HG03378 (cell line): ENCODE data around the gene ANO4.
"Not testable (repeated sequence)": the region's sequence is repeated elsewhere in the genome, so short reads cannot be mapped to it uniquely, and the experiment has no call there.

ENCODE experiments used
- ATAC-seq: cut with Tn5 transposase; IDR thresholded peaks from one replicate; pipeline ENCODE4 v1.9.1; 2021; ENCODE audit warnings: mild to moderate bottlenecking, moderate library complexity; ENCODE audit not compliant: unreplicated experiment

Gene ANO4

GRCh38 chr12:100986595-100987547, 192.3 kb downstream of the ANO4 start:
- ATAC-seq, result no peak

DNA sequence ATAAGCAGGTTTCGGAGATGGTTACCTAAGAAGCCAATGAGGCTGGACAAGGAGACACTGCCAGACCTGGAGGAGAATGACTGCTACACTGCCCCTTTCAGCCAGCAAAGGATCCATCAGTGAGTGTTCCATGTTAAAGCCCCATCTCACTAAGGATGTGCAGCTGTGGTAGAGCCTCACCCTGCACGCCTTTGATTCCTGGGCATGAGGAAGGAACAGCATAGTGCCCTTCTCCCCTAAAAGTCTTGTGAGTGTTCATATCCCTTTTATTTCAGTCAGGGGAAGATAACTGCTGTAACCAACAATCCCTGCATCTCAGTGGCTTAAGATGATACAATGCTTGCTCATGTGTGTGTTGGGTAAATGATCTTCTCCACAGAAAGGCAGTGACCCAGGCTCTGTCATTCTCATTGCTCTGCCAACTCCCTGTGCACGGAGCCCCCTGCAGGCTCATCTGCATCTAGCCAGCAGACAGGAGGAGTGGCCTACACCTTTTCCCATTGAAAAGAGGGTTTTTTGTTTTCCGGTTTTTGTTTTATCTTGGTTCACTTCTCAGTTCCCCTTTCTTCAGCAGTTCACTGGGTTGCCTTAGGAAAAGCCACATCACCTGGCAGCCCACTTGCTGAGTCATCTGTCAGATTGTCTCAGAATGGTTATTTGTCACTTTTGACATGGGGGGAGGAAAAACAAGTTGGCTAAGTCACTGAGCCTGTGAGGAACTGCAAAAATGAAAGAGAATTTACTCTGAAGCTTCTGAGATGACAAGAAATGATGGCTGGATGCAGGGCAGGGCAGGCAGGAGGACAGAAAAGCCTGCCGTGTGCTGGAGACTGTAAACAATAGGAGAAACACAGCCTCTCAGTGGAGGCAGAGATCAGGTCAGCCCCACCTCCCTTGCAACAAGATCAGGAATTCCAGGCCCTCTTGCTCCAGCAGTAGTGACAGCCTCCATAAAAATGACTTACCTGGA, 193.3 kb downstream of the ANO4 start:
- peak; percentile 98 for ATAC-seq

DNA sequence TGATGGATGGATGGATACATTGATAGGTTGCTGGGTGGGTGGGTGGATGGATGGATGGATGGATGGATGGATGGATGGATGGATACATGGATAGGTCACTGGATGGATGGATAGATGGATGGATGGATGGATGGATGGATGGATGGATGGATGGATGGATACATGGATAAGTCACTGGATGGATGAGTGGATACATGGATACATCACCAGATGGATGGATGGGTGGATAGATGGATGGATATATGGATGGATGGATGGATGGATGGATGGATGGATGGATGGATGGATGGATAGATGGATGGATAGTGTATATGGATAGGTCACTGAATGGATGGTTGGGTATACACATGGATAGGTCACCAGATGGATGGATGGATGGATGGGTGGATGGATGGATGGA, 194.9 kb downstream of the ANO4 start:
- ATAC-seq, result not testable (repeated sequence)

- ATAC-seq, result no peak
These were observed 196.5 kb downstream of the ANO4 start for GRCh38 chr12:100991102-100991501.

GRCh38 chr12:100992194-100992593, 197.6 kb downstream of the ANO4 start:
- no peak for ATAC-seq

DNA sequence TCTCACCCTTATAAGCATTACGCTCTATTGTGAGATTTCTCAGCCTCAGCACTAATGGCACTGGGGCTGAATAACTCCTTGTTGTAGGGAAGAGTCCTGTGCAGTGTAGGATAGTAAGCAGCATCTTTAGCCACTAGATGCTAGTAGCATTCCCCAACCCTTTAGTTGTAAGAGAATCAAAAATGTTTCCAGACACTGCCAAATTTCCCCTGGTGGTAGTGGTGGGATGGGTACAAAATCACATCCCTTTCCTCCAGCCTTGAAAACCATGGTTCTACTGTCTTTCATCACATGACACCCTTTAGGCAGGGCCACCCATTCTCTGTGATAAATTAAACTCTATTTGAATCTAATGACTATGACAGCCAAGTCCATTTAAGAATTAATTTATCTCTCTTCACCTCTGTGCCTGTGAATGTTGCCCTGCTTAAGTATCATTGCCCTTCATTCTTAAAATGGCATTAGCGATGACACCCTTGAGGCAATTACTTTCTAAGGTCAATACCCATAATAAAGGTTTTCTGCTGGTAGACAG, 199.4 kb downstream of the ANO4 start:
- ATAC-seq, result no peak

- peak; percentile 56 for ATAC-seq
These were observed 200.6 kb downstream of the ANO4 start for GRCh38 chr12:100995201-100995600.

DNA sequence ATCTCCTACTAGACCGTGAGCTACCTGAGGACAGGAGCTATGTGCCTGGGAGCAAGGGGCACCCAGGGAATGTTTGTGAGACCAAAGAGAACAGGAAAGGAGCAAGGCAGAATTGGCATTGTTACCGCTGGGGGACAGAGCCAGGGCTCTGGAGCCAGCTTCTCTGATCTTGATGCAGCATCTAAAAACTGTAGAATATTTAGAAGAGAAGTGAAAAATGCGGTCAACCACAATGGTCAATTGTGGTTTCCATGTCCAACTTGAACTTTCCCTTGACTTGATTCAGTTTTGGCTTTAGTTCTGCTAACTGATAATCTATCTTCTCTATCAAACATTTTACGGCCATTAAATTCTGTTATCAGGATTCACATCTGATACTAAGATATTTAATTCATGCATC, 201.2 kb downstream of the ANO4 start:
- peak; percentile 86 for ATAC-seq

DNA sequence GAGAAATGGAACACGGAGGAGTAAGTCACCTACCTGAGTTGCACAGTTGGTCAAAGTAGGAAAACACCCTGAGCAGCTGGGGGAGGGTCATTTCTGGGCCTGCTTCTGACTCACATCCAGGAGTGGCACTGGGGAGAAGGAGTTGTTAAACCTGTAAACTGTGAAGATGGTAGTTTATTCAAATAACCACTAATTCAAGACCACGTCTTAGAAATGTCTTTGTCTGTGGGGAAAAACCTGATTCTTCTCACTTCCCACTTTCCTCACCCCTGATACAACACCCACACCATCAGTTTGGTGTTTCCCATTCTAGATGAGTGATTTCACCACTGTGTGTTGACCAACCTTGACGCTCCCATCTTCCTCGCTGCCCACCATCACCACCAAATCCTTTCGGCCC, 207.1 kb downstream of the ANO4 start:
- ATAC-seq, result peak; percentile 88

GRCh38 chr12:101002696-101003419, 208.3 kb downstream of the ANO4 start:
- ATAC-seq, result no peak

- ATAC-seq, result no peak
These were observed 210.3 kb downstream of the ANO4 start for GRCh38 chr12:101004898-101005297.

DNA sequence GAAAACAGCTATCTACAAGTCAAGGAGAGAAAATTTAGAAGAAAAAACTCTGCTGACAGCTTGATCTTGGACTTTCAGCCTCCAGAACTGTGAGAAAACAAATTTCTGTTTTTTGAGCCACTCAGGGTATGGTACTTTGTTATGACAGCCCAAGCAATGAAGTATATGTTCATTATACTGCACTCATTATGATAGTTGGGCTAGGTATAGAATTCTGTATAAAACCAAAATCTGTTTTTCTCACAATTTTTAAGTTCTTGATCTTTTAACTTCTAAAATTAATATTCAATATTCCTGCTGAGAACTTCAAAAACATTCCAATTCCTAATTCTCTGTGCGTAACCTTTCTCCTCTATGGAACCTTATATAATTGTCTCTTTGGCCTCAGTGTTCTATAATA, 214.7 kb downstream of the ANO4 start:
- no peak for ATAC-seq

GRCh38 chr12:101010896-101011295, 216.3 kb downstream of the ANO4 start:
- ATAC-seq, result no peak

DNA sequence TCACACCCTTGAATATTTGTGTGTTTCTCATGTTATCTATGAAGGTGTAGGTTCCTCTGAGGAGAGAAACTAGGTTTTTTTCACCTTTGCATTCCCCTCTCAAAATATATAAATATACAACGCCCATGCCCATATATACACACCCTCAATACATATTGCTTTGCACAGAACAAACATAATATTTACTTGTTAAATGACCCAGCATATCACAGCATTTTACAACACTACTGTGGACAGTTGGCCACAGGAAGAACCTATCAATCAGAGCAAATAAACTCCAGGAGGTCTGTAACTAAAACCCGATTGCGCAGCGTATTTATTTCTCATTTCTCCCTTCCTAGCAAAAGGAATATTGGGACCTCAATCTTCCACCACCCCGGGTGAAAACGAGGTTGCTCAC, 219.4 kb downstream of the ANO4 start:
- ATAC-seq, result no peak

DNA sequence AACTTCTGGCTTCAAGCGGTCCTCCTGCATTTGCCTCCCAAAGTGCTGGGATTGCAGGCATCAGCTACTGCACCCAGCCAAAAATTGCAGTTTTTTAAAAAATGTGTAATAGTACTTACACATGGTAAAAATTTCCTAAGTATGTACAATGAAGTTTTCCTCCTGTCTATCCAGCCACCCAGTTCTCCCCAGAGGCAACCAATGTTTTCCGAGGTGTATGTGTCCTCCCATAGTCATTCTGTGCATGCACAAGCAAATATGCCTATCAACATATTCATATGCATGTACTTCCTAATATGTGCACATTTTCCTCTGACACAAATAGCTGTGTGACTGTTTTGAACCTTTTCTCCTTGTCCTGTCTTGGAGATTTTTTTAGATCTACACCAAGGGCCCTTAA, 220.5 kb downstream of the ANO4 start:
- no peak for ATAC-seq

DNA sequence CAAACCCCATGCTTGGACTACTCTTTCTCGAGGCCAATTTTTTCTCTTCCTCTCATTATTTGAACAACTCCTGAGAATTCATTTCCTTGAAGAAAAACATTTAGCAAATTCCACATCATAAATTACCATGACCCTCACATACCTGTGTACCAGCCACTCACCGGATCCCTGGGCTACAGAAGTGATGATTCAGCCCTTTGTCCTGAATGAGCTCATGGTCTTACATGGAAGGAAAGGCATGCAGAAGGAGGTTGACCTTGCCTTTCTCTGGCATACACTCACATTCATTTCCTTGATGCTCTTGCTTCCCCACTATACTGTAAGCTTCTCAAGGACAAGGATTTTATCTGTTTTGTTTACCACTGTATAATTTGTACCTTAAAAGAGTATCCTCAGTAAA, 224.0 kb downstream of the ANO4 start:
- ATAC-seq, result no peak

GRCh38 chr12:101019201-101019600, 224.6 kb downstream of the ANO4 start:
- no peak for ATAC-seq

DNA sequence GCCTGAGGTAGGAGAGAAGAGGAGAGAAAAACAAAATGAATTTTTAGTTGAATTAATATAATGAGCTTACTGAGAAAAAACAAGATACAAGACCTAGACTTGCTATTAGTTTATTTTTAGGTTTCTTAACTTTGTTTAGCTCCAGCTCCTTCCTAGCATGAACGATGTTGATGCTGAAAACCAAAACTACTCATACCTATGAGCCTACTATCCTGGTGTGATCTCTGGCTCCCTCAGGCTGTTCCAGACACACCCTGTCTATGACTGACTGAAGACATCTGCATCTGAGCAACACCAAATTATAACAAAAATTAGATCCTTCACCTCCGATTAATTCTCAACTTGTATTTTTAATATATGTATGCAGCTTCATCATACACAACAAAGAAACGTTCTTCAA, 225.1 kb downstream of the ANO4 start:
- no peak for ATAC-seq

DNA sequence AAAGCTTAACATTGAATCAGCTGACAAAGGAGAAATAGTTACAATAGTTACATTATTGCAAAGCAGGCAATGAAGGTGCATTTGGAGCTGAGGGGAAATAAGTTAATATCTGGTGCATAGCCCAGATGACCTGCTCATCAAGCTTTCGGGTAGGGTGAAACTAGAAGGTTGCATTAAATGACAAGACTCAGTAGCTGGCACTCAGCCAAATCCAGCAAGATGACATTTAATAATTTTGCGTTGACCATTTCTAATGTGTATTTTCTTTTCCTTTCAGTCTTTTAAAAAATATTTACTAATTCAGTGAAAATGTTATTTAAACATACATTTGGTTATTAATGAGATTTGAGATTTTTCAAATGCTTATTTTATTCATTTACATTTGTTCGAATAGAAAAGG, 226.9 kb downstream of the ANO4 start:
- no peak for ATAC-seq

GRCh38 chr12:101021911-101022388, 227.4 kb downstream of the ANO4 start:
- ATAC-seq, result no peak

GRCh38 chr12:101027200-101027599, 232.6 kb downstream of the ANO4 start:
- ATAC-seq, result no peak
